Activated T-helper 2 cell treated with anti-CD3 and anti-CD28 coated beads, Interferon-gamma antibody, Interleukin-2, Interleukin-4, amounts not matched to agents 10 μg/mL and 5 μg/mL and 100 μg/mL, durations not matched to agents 14 hours and 24 hours and 36 hours (primary cell): Measurements from ENCODE around the gene CAPRIN1. TPM values are rescaled to one million over a fixed set of nuclear protein-coding genes. Genes with fewer than 3 reads are reported as not detected.

Source experiments
- DNase-seq: peaks from one replicate; pipeline ENCODE4 v3.0.0; 2021; ENCODE audit warnings: low spot score
- H3K27ac Mint-ChIP-seq: one replicate; pipeline ENCODE4 v1.8.0; 2021; ENCODE audit warnings: mixed read lengths
- H3K27me3 Mint-ChIP-seq: one replicate; pipeline ENCODE4 v1.8.0; 2021; ENCODE audit warnings: low read depth, mixed read lengths
- H3K36me3 Mint-ChIP-seq: one replicate; pipeline ENCODE4 v1.8.0; 2021; ENCODE audit warnings: low read depth, mixed read lengths
- H3K4me1 Mint-ChIP-seq: one replicate; pipeline ENCODE4 v1.8.0; 2021; ENCODE audit warnings: low read depth, mixed read lengths
- H3K4me3 Mint-ChIP-seq: one replicate; pipeline ENCODE4 v1.8.0; 2021; ENCODE audit warnings: low read depth, mild to moderate bottlenecking, moderate library complexity, mixed read lengths
- H3K9me3 Mint-ChIP-seq: one replicate; pipeline ENCODE4 v1.8.0; 2021; ENCODE audit warnings: mixed read lengths
- intact Hi-C: fragments of 100-400 bp; cut with micrococcal nuclease; formaldehyde crosslinking; loops from one replicate; pipeline ENCODE4 v1.15.1; 2023
- total RNA-seq: library from RNA; stranded (reverse); gene quantifications from 2 replicates; pipeline ENCODE4 v1.2.3, GENCODE V29; 2022

The CAPRIN1 gene
- total RNA-seq: 285 and 286 TPM in 2 replicates

- no peaks in the 10 kb centered on the region for H3K9me3 Mint-ChIP-seq
- peaks cover 17% of the 10 kb centered on the region for H3K4me1 Mint-ChIP-seq
- peak; percentile 83 for DNase-seq
- peaks cover 5% of the 10 kb centered on the region for H3K27me3 Mint-ChIP-seq
- H3K4me3 Mint-ChIP-seq: peak within 1 kb of the TSS; percentile 93
- peak within 1 kb of the TSS; percentile 96 for H3K27ac Mint-ChIP-seq
- peaks cover 27% of the 10 kb centered on the region for H3K36me3 Mint-ChIP-seq
- intact Hi-C loops: loop anchor here (1.0 to 10.0 kb wide), 6 partner anchors 54 to 794 kb away; partner anchors contain the start of genes CAT, CD59, HIPK3 and NAT10
These were observed at the start of gene CAPRIN1 for GRCh38 chr11:34051349-34052035. TSS of gene CAPRIN1 (plus strand) at chr11:34051731. CDS start at chr11:34052421, 690 bp downstream.

- Mint-ChIP-seq H3K4me3 (no peak overlapping the region), H3K9me3 (no peaks in the 10 kb centered on the region), H3K36me3 (no peaks in the 10 kb centered on the region), H3K4me1 (peaks cover 4% of the 10 kb centered on the region), H3K27me3 (peaks cover 45% of the 10 kb centered on the region), H3K27ac (no peak overlapping the region)
- DNase-seq: no peak
- intact Hi-C loops: no loop called here
These were observed 49.1 kb upstream of the CAPRIN1 start for GRCh38 chr11:34002420-34002819.

GRCh38 chr11:34004236-34004635 lies 47.3 kb upstream of the CAPRIN1 start:
- no peaks in the 10 kb centered on the region for H3K36me3 Mint-ChIP-seq
- DNase-seq: no peak
- H3K27ac Mint-ChIP-seq: no peak overlapping the region
- peaks cover 37% of the 10 kb centered on the region for H3K27me3 Mint-ChIP-seq
- no peaks in the 10 kb centered on the region for H3K4me1 Mint-ChIP-seq
- intact Hi-C loops: no loop called here
- H3K4me3 Mint-ChIP-seq: no peak overlapping the region
- no peaks in the 10 kb centered on the region for H3K9me3 Mint-ChIP-seq

- no peak for DNase-seq
- H3K27me3 Mint-ChIP-seq: peaks cover 34% of the 10 kb centered on the region
- H3K36me3 Mint-ChIP-seq: no peaks in the 10 kb centered on the region
- H3K4me1 Mint-ChIP-seq: no peaks in the 10 kb centered on the region
- intact Hi-C loops: no loop called here
- H3K27ac Mint-ChIP-seq: no peak overlapping the region
- H3K9me3 Mint-ChIP-seq: no peaks in the 10 kb centered on the region
- H3K4me3 Mint-ChIP-seq: no peak overlapping the region
These were observed 44.7 kb upstream of the CAPRIN1 start for GRCh38 chr11:34006876-34007275.

GRCh38 chr11:34012734-34013133 lies 38.8 kb upstream of the CAPRIN1 start:
- no peaks in the 10 kb centered on the region for H3K36me3 Mint-ChIP-seq
- H3K4me1 Mint-ChIP-seq: no peaks in the 10 kb centered on the region
- no peaks in the 10 kb centered on the region for H3K9me3 Mint-ChIP-seq
- no peak for DNase-seq
- no peak overlapping the region for H3K27ac Mint-ChIP-seq
- H3K4me3 Mint-ChIP-seq: no peak overlapping the region
- peaks cover 13% of the 10 kb centered on the region for H3K27me3 Mint-ChIP-seq
- intact Hi-C loops: no loop called here

GRCh38 chr11:34013898-34014571 lies 37.5 kb upstream of the CAPRIN1 start:
- Mint-ChIP-seq H3K27ac (no peak overlapping the region), H3K4me1 (no peaks in the 10 kb centered on the region), H3K4me3 (no peak overlapping the region), H3K9me3 (no peaks in the 10 kb centered on the region), H3K36me3 (no peaks in the 10 kb centered on the region), H3K27me3 (peaks cover 11% of the 10 kb centered on the region)
- intact Hi-C loops: no loop called here
- no peak for DNase-seq

- intact Hi-C loops: no loop called here
- peaks cover 4% of the 10 kb centered on the region for H3K9me3 Mint-ChIP-seq
- no peaks in the 10 kb centered on the region for H3K4me1 Mint-ChIP-seq
- DNase-seq: no peak
- H3K27me3 Mint-ChIP-seq: peaks cover 7% of the 10 kb centered on the region
- H3K4me3 Mint-ChIP-seq: no peak overlapping the region
- H3K36me3 Mint-ChIP-seq: no peaks in the 10 kb centered on the region
- H3K27ac Mint-ChIP-seq: no peak overlapping the region
These were observed 29.4 kb upstream of the CAPRIN1 start for GRCh38 chr11:34021977-34022735.

GRCh38 chr11:34026432-34026831 lies 25.1 kb upstream of the CAPRIN1 start:
- H3K27me3 Mint-ChIP-seq: peaks cover 13% of the 10 kb centered on the region
- no peaks in the 10 kb centered on the region for H3K4me1 Mint-ChIP-seq
- no peak overlapping the region for H3K4me3 Mint-ChIP-seq
- intact Hi-C loops: no loop called here
- no peak for DNase-seq
- H3K9me3 Mint-ChIP-seq: peaks cover 4% of the 10 kb centered on the region
- no peaks in the 10 kb centered on the region for H3K36me3 Mint-ChIP-seq
- no peak overlapping the region for H3K27ac Mint-ChIP-seq

- peaks cover 11% of the 10 kb centered on the region for H3K27me3 Mint-ChIP-seq
- no peak for DNase-seq
- intact Hi-C loops: no loop called here
- H3K4me3 Mint-ChIP-seq: no peak overlapping the region
- no peaks in the 10 kb centered on the region for H3K4me1 Mint-ChIP-seq
- no peak overlapping the region for H3K27ac Mint-ChIP-seq
- H3K9me3 Mint-ChIP-seq: no peaks in the 10 kb centered on the region
- H3K36me3 Mint-ChIP-seq: no peaks in the 10 kb centered on the region
These were observed 23.8 kb upstream of the CAPRIN1 start for GRCh38 chr11:34027516-34028408.

- Mint-ChIP-seq H3K27me3 (peaks cover 11% of the 10 kb centered on the region), H3K27ac (no peak overlapping the region), H3K4me1 (no peaks in the 10 kb centered on the region), H3K9me3 (no peaks in the 10 kb centered on the region), H3K36me3 (no peaks in the 10 kb centered on the region), H3K4me3 (no peak overlapping the region)
- intact Hi-C loops: no loop called here
- DNase-seq: no peak
These were observed 23.1 kb upstream of the CAPRIN1 start for GRCh38 chr11:34028425-34028824.

- no peak overlapping the region for H3K4me3 Mint-ChIP-seq
These were observed 22.4 kb upstream of the CAPRIN1 start for GRCh38 chr11:34029176-34029575.

GRCh38 chr11:34030382-34030781 lies 21.1 kb upstream of the CAPRIN1 start:
- Mint-ChIP-seq H3K4me3 (no peak overlapping the region), H3K27me3 (peaks cover 7% of the 10 kb centered on the region), H3K27ac (no peak overlapping the region), H3K9me3 (no peaks in the 10 kb centered on the region), H3K36me3 (no peaks in the 10 kb centered on the region), H3K4me1 (no peaks in the 10 kb centered on the region)
- intact Hi-C loops: no loop called here
- no peak for DNase-seq

More at GRCh38 chr11:34029176-34029575, 22.4 kb upstream of the CAPRIN1 start:
- peaks cover 11% of the 10 kb centered on the region for H3K27me3 Mint-ChIP-seq
- H3K4me1 Mint-ChIP-seq: no peaks in the 10 kb centered on the region
- intact Hi-C loops: no loop called here
- no peaks in the 10 kb centered on the region for H3K36me3 Mint-ChIP-seq
- DNase-seq: no peak
- H3K9me3 Mint-ChIP-seq: no peaks in the 10 kb centered on the region
- H3K27ac Mint-ChIP-seq: no peak overlapping the region
